HG02981 (cell line): Measurements from ENCODE around the gene CEBPZ.
A peak's percentile ranks its signal among the peaks of the same experiment; 100 is the strongest.
"Not testable (repeated sequence)": the region's sequence is repeated elsewhere in the genome, so short reads cannot be mapped to it uniquely, and the experiment has no call there.

Source experiments
- ATAC-seq: cut with Tn5 transposase; IDR thresholded peaks from one replicate; pipeline ENCODE4 v1.9.1; 2021; ENCODE audit warnings: mild to moderate bottlenecking, moderate library complexity; ENCODE audit not compliant: unreplicated experiment

Gene CEBPZ, protein sequence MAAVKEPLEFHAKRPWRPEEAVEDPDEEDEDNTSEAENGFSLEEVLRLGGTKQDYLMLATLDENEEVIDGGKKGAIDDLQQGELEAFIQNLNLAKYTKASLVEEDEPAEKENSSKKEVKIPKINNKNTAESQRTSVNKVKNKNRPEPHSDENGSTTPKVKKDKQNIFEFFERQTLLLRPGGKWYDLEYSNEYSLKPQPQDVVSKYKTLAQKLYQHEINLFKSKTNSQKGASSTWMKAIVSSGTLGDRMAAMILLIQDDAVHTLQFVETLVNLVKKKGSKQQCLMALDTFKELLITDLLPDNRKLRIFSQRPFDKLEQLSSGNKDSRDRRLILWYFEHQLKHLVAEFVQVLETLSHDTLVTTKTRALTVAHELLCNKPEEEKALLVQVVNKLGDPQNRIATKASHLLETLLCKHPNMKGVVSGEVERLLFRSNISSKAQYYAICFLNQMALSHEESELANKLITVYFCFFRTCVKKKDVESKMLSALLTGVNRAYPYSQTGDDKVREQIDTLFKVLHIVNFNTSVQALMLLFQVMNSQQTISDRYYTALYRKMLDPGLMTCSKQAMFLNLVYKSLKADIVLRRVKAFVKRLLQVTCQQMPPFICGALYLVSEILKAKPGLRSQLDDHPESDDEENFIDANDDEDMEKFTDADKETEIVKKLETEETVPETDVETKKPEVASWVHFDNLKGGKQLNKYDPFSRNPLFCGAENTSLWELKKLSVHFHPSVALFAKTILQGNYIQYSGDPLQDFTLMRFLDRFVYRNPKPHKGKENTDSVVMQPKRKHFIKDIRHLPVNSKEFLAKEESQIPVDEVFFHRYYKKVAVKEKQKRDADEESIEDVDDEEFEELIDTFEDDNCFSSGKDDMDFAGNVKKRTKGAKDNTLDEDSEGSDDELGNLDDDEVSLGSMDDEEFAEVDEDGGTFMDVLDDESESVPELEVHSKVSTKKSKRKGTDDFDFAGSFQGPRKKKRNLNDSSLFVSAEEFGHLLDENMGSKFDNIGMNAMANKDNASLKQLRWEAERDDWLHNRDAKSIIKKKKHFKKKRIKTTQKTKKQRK

DNA sequence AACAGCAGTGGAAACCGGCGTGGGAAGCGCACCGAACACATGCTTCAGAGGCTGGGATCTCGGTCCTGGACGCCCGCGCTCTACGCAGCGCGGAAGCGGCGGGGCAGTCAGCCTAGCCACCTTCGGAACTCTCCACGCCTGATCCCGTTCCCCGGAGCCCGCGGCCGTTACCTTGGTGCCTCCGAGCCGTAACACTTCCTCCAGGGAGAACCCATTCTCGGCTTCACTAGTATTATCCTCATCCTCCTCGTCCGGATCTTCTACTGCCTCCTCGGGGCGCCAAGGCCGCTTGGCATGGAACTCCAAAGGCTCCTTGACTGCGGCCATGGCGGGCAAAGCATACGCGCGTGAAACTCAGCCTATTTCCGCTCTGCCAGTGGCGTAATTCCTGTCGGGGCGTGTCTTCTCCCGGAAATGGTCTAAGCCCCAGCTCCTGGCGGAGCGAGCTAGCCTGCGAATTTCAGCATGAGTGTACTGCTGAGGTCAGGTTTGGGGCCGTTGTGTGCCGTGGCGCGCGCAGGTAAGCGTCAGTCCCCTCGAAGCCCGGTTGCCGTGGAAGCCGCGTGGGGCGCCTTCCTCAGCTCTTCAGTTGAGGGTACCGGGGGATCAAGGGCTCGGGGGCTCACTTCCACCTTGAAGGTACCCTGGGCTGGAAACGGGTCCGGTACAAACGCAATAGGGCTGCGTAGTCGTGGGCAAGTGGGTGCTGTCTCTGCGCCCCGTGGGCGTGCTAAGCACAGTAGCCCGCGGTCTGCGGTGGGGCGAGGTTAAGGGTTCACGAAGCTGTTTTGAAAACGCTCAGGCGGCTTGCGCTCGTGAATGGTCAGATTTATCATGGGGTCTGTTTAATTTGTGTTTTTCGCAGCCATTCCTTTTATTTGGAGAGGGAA is at the start of gene CEBPZ, which contains the start of gene NDUFAF7:
TSS of gene CEBPZ (minus strand) at position 356 of the 890 bp plus-strand sequence. CDS start at position 327, 29 bp downstream.
TSS of gene NDUFAF7 (plus strand) at position 418 of the 890 bp plus-strand sequence. CDS start at position 466, 48 bp downstream.
- peak; percentile 94 for ATAC-seq

DNA sequence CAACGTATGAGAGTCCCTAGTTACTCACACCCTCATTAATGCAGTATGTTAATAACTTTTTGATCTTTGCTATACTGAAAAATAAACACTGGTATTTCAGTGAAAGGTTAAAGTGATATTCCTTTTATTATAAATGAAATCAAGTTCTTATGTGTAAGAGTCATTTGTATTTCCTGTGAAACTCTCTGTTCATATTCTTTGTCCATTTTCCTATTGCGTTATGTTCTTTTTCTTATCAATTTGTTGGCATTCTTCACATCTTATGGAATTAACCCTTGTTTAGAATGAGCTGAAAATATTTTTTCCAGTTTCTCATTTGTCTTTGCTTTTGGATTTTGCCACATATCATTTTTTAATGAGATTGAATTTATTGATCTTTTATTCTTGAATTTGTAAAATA is 44.9 kb upstream of the CEBPZ start:
- no peak for ATAC-seq

DNA sequence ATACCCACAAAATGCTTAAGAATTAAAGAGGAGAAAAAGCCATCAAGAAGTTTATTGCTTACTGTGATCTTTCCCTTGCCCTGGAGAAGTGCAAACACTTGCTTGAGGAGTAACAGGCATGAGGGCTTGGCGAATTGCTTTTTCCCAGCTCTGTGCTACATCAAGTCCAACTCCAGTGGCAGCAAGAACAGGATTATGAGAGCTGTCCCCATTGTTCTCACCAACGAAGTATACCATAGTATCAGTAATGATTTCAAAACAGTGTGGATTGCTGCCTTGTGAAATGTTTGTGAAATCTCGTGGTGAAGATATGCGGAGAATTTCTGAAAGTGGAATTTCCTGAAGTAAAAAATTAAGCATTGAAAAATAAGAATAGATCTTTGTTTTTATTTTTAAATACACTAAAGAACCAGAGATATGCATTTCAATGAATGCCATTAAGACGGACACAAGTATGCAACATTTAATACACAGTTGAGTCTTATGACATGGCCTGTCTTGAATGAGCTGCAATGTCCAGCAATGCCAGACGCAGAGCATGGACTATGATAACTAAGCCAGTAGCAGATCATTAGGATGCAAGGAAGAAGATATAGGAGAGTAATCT is 43.1 kb upstream of the CEBPZ start:
- ATAC-seq = no peak

DNA sequence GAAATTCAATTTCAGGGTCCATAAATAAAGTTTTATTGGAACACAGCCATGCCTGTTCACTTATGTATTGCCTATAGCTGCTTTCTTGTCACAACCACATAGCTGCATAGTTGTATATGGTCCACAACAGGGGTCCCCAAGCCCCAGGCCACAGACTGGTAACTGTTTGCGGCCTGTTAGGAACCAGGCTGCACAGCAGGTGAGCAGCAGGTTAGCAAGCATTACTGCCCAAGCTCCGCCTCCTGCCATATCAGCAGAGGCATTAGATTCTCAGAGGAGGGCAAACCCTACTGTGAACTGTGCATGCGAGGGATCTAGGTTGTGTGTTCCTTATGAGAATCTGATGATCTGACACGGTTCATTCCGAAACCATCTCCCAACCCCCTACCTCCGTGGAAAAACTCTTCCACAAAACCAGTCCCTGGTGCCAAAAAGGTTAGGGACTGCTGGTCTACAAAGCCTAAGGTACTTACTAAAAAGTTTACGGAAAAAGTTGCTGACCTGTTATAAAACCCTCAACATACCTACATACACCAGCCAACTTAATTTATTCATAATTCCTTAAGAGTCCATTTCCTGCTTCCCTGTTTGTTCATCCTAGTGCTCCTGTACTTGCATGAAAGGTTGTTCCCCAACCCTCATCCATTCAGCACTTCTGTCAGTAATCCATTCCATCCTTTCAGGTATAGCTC is 40.1 kb upstream of the CEBPZ start:
- no peak for ATAC-seq

DNA sequence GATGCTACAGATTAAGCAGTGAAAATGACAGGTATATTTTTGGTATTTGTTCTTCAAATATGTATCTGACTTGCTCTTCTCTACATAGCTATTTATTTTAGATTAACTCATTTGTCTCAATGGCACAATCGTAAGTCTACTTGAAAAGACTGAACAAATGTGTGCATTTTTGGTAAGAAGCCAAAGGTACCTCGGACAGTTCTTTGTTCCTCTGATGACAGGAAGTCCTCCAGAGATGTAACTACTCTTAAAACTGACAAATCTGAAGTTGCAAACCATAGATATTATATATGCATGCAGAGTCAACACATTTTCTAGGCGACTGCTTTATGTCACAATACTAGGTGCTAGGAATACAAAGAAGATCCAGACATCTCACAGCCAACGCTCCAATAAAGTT is 36.7 kb upstream of the CEBPZ start:
- no peak for ATAC-seq

DNA sequence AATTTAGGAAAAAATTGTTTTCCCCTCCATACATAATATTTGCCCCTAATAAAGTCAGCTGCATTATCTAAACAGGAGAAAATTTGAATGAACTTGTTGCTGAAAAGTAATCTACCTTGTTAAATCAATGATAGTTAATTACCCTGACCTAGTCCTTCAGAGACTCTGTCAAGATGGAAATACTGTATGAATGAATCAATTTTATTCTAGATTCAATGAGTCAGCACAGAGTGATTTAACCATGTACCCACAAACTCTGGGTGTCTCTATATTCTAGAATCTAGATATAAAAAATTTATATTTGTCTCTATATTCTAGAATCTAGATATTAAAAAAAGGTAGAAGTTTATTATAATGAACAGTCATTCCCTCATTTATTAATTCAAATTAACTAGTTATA is 36.3 kb upstream of the CEBPZ start:
- no peak for ATAC-seq

DNA sequence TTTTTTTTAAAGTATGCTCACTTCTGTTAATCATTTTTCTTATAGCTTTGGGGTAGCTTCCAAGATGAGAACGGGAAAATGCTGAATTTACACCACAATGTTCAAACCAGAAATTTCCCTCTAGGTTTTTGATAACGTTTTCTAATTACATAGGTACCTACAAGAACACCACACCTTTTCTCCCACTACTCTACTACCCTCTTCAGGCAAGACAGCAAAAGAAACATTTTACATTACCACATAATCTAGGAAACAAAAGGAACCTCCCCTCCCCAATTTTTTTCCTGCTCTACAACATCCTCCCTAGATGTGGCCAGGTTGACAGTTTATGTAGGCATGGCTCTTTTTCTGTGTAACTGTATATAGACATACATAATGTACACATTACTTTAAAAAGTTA is 32.4 kb upstream of the CEBPZ start:
- ATAC-seq = no peak

DNA sequence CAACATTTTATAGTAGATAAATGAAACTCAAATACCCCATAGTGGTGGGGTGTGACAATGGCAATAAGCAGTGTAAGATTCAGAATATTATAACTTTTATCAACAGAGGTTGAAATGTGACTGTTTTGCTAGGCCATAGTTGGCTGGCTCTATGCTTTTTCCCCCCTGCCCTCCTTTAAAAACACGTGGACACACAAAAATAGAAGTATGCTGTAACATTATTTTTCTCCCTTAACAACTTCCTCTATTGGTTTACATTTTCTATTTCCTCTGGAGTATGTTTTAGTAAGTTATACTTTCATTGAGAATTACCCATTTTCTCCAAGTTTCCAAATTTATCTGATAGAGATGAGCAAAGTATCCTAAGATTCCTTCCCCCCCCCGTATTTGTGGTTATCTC is 31.1 kb upstream of the CEBPZ start:
- ATAC-seq = no peak

DNA sequence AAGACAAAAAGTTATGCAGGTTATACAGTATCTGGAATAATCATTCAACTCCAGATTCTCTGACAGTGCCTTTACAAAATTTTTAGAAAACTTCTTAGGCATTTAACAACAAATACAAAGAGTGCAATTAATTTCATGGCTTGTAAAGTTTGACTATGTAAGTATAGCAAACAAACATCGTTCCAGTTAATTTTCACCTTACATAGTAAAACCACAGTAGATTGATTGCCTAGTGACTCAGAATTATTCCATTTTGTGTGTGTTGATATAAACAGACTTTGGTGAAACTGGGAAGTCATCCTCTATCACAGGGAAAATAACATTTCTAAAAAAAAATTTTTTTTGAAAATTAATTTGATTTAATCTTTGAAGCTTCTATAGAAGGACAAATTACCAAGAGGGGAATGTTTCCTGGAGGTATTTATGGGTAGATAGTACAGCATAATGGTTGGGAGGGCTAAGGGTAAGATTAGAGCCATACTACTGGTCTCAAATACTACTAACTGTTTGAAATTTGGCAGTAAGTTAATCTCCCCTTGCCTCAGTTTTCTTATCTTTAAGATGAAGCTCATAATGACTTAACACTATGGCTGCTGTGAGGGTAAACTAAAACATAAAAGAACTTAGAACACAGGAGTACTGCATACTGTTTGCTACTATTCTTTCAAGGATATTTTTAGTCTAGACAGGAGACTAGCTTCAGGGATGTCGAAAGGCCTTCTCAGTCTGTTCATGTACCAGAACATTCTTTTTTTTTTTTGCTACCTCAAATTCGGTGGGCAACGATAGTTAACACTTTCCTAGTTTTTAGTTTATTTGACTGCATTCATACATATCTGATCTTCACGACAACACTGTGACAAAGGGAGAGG is 19.7 kb upstream of the CEBPZ start:
- ATAC-seq = no peak

DNA sequence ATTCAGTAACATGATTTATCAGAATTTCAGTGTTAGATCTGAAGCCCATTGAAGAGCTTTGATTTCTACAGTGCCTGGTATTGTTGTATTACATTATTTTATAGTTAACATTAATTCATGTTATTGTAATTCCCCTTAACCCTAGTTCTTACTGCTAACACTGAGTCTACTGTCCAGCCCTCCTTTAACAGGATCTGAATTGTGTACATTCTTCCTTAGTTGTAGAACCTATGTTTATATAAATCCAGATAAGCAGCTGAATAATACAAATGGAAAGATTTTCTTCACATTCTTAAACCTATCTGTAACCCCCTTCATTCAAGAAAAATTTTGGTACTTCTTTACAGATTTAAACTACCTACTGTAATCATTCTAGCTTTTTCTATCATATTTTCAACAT is 14.8 kb upstream of the CEBPZ start:
- no peak for ATAC-seq

DNA sequence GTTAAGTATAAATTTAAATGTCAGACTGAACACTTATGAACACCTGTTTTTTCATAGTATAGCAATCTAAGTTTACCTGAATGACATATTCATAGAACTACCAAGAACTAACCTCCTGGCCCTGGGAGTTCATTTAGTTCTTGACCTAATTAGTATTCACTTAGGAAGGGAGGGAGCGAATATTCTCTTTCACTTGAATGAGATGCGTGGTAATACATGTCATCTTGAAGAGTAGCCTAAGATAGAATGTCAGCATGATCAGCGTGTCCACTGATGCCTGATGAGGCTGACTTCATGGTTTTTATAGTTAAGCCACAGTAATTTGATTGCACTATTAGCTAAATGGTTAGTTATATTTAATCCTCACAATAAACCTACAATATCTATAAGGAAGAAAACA is 13.4 kb upstream of the CEBPZ start:
- no peak for ATAC-seq

DNA sequence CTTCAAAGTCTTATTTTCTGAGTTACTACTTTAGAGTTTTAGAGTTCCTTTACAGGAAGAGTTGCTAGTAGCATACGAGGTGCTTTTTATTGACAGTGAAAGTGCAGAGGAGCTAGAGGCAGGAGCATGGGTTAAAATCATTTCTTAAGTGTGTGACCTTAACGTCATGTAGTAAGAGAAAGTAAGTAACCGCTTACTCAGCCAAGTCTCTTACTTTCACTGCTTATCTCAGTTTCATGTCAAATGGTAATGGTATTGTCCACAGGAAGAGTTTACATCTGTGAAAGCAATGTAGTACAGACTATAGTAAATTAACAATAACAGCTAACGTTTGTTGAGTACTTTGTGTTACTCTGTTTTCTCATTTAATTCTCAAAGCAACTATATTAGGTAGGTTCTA is 12.6 kb upstream of the CEBPZ start:
- ATAC-seq = peak; percentile 69

DNA sequence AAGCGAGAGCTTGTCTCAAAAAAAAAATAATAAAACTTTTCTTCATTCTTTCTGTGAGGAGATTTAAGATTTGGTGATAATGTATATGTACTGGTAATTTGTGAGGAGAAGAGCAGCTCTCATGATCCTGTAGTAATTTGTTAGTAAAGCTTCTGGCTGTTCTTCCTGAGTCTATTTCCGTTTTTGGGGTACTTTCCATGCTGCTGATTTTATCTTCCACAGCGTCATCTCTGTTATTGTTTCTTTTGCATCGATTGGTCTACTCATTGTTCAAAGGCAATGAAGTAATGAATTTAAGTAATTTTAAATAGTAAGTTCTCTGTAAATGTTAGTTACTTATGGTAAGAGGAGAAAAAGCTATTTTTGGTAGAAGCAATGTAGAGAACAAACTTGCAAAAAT is 12.0 kb upstream of the CEBPZ start:
- no peak for ATAC-seq

DNA sequence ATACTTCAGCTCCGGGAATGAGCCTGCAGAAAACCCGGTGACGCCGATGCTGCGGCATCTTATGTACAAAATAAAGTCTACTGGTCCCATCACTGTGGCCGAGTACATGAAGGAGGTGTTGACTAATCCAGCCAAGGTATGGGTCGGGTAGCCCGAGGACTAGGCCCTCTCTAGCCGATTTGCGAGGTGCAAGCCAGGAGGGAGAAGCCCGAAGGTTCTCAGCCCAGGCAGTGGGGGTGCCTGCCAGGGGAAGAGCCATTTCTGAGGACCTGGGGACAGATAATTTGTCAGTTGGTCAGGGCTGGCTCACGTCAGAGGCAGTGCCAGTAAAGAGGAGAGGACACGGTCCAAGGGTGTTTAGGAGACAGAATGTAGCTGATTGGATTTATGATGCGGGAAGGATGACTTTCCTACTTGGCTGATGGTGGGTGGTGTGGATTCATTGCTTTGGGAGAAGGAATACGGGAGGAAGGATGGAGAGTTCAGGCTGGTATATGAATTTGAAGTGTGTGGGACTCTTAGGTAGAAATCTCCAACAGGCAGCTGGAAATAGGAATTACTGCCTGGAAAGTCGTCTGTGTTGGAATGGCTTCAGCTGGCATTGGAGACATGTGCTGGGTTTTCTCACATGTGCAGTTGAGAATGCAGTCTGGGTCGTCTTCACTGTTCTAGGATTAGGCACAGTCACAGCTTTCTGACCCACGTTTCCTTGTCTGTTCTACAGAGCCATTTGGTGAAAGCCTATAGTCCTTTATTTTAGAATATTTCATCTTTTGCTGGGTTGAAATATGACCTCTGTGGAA is 936 bp upstream of the CEBPZ start:
- ATAC-seq = peak; percentile 5

DNA sequence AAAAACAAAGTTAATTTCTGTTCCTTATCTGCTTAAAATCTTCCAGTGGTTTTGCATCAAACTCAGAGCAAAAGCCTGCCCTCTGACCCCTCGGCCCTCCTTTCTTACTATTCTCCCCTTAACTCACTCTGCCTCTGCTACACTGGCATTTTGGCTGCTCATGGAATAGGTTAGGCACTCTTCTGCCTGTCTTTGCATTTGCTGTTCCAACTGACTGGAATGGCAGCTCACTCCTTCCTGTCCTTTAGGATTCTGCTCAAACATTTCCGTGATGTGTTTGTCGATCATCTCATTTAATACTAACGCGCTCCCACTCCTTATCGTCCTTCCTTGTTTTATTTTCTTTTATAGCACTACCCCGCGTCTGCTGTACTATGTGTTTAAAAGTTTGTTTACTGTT is 815 bp downstream of the CEBPZ start:
- no peak for ATAC-seq

DNA sequence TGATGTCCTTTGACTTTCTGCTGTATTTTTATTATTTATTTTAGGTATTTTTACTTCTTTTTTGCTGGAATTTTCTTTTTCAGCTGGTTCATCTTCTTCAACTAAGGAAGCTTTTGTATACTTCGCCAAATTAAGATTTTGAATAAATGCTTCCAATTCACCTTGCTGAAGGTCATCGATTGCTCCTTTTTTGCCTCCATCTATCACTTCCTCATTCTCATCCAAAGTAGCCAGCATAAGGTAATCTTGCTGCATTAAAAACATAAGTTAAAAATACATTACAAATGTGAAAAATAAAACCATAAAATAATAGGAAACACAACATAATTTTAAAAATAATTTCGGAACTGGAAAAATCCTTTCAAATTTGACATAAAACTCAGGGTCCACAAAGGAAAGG is 2.6 kb downstream of the CEBPZ start:
- no peak for ATAC-seq

DNA sequence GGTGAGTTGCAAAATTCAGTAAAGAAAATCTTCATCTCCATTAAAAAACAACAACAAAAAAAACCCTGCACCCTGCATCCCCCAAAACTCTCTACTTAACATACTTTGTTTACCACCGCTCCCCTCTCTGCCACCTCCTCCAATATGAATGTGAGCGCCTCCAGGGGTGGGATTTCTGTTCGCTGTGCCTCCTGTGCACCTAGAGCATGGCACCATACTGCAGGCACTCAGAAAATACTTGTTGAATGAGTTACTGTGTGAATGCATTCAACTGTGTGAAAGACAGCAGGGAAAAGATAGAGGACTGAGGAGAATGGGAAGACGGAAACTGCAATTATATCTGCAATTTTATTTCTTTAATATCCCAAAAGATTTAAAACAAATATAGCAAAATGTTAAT is 4.5 kb downstream of the CEBPZ start:
- ATAC-seq = no peak

DNA sequence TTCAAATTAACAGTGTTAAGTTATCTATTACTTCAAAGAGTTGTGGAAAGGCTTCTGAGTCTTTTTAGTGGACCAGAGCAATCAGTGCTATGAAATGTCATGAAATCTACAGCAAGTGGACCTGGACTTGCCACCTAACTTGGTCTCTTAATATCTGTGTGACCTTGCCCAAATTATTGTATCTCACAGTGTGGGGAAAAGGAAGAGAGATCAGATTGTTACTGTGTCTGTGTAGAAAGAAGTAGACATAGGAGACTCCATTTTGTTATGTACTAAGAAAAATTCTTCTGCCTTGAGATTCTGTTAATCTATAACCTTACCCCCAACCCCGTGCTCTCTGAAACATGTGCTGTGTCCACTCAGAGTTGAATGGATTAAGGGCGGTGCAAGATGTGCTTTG is 6.3 kb downstream of the CEBPZ start:
- ATAC-seq = not testable (repeated sequence)
